T47D (cell line): ENCODE results near the gene DHX16.

Source experiments
- DNase-seq, 2 experiments: peaks; one replicate each; pipeline versions ENCODE4 v3.0.0 to v3.0.0-alpha.2; 2011 to 2012; ENCODE audit warnings: low read depth in 1 of 2, low spot score in 1 of 2
- JUND ChIP-seq: IDR thresholded peaks from 2 replicates; pipeline ENCODE4 v1.6.1; 2012; ENCODE audit warnings: low read depth
- in situ Hi-C: cut with HindIII; loops from 2 replicates; pipeline ENCODE4 v1.10.0; 2016; ENCODE audit warnings: low sequenced_read_pairs, low pct_unique_long_range_greater_than_20kb

DHX16 gene

DNA sequence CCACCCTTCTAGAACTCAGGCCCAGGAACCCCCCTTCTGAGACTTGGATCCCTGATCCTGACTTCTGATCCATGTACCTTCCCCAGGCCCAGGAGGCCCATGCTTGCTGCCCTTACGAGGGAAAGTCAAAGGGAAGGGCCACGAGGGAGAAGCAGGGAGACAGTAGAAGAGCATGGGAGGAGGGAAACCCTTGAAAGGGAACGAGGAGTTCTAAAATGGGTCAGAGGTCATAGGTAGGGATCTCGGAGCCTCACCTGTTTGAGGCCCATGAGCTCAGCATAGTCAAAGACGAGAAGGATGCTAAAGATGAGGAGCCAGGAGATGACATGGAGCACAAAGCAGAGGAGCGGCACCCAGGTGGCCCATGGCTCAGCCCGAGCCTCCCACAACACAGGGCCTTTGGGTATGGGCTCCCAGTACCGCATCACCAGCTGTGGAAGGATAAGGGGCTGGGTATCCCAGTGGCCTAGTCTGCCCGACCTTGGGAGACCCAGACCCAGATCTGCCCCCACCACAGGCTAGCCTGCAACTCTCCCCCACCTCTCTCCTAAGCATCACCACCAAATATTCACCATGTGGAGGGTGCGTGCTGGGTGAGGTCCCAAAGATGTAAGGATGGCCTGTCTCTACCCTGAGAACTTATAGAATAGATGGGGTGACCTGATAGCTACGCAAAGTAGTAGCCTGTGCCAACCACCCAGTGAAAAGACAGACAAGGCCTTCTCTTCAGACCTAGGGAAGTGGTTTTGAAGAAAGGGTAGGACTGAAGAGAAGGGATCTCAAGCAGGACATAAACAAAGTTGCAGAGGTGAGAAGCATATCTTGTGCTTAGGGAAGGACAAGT, 16.4 kb upstream of the DHX16 start:
- in situ Hi-C loops, result no loop called here
- no peak for TF ChIP-seq JUND
- DNase-seq, result no peak

- DNase-seq, result no peak
- in situ Hi-C loops, result no loop called here
- no peak for TF ChIP-seq JUND
Measured at GRCh38 chr6:30688569-30688968, 15.8 kb upstream of the DHX16 start.

DNA sequence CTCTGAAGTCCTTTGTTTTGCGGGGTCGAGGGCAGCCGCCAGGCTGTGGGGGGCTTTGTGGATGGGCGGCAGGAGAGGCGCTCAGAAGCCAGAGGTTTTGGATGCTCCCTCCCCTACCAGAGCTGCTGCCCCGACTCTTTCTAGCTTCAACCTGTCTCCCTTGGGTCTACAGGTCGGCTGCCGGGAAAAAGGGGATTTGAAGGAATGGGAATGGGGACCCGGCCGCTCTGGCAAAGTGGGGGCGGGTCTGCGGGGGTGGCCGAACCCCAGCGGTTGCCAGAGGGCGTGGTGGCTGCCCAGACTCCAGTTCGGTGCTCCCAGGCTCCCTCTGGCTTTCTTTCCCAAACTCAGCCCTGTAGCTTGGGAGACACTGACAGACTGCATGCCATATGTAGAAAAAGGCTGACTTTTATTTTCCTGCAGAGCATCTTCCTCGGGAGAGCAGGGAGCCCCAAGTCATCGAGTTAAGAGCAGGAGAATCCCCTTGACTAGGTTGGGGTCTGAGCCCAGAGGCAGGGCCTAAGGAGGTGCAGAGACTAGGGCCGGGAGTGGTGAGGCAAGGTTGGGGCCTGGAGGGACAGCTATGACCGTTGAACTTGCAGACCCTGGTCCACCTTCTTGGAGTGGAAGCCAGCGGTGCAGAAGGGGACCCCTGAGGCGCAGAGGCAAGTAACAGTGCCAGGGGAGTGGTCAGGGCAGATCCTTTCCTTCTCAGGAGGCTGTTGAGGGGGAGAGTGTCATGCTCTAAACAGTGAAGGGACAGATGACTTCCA, 15.0 kb upstream of the DHX16 start:
- in situ Hi-C loops, result no loop called here
- peak in 1 of 2 experiments; percentile 45 for DNase-seq
- no peak for TF ChIP-seq JUND

- in situ Hi-C loops, result no loop called here
- no peak for TF ChIP-seq JUND
- peak; percentile 26 to 93 for DNase-seq
Measured at GRCh38 chr6:30686908-30687658, 14.3 kb upstream of the DHX16 start.

DNA sequence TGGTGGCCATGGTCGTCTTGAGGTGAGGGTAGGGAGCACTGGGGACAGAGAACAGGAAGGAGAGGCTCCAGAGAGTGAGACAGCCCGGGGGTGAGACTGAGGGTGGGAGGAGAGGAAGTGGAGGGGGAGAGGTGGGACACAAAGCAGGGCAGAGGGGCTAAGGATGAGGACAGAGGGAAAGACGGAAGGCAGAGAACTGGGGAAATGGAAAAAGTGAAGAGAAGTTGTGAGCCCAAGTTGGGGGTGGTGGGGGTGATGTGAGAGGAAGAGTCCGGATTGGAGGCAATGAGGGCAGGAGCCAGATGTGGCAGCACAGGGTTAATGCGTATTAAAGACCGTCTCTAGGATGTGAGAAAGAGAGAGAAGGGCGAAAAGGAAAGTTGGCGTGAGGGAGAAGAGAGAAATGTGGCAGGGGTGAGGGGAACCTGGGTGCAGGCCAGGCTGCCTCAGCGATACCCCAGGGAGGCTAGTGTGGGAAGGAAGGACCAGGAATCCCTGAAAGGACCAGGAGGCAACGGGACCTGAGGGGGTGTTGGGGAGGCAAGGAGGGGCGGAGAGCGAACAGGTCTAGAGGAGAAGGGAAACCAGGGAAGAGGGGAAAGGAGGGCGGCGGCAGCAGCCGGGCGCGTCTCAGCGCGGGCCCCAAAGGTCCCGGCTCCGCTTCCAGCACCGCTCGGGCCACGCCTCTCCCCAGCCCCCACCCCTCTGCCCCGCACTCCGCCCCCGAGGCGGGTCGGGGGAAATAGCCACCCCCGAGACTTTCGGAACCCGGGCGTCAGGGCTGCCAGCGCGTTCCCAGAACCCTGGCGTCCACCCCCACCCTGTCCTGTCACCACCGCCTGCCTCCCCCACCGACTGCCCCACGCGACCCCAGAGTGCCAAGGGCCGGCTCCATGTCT, 13.5 kb upstream of the DHX16 start, which contains the start of gene PPP1R18:
TSS of gene PPP1R18 (minus strand) at position 637 of the 899 bp plus-strand sequence. CDS start at position 10, 627 bp downstream.
- peak; percentile 47 to 77 for DNase-seq
- TF ChIP-seq JUND, result no peak
- in situ Hi-C loops, result no loop called here

GRCh38 chr6:30685157-30686008, 12.6 kb upstream of the DHX16 start:
- DNase-seq, result no peak
- in situ Hi-C loops, result no loop called here

GRCh38 chr6:30684386-30685156, 11.8 kb upstream of the DHX16 start:
- in situ Hi-C loops, result no loop called here
- no peak for DNase-seq
- no peak for TF ChIP-seq JUND

More at GRCh38 chr6:30685157-30686008, 12.6 kb upstream of the DHX16 start:
- TF ChIP-seq JUND, result no peak

DNA sequence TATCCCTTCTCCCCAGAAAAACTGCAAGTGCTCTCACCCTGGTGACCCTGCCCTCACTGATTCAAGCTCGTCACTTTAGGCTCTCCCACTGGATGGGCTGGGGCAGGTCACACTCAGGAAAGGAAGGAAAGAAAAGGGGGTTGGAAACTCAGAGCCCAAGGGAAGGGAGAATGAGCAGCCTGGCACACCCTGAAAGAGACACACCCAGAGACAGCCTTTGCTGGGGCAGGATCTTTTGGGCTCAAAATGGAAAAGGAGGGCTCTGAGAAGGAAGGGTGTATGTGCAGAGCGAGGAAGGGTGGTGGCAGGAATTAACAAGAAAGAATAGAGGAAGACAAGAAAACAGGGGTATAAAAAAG, 11.2 kb upstream of the DHX16 start:
- in situ Hi-C loops, result no loop called here
- TF ChIP-seq JUND, result no peak
- DNase-seq, result no peak

GRCh38 chr6:30683183-30683979, 10.6 kb upstream of the DHX16 start:
- in situ Hi-C loops, result no loop called here
- TF ChIP-seq JUND, result no peak
- DNase-seq, result no peak
